Measurements from ENCODE around the gene ELP4.

The ELP4 gene

GRCh38 chr11:31792036-31792435, 282.5 kb downstream of the ELP4 start:
- no peaks in the 10 kb centered on the region for H3K4me1 ChIP-seq (ENCODE audit: control insufficient read depth, insufficient read depth, low read length)
- CTCF ChIA-PET = interaction anchor here (1.2 kb wide), 1 partner anchor 151 kb away, joined by 4 read pairs; no protein-coding TSS in a partner anchor
- H3K36me3 ChIP-seq (ENCODE audit: control insufficient read depth in 2 of 2, insufficient read depth in 1 of 2, low read length in 2 of 2) = peaks cover 13 to 91% of the 10 kb centered on the region in 2 experiments
- TF ChIP-seq, protein P1, sequence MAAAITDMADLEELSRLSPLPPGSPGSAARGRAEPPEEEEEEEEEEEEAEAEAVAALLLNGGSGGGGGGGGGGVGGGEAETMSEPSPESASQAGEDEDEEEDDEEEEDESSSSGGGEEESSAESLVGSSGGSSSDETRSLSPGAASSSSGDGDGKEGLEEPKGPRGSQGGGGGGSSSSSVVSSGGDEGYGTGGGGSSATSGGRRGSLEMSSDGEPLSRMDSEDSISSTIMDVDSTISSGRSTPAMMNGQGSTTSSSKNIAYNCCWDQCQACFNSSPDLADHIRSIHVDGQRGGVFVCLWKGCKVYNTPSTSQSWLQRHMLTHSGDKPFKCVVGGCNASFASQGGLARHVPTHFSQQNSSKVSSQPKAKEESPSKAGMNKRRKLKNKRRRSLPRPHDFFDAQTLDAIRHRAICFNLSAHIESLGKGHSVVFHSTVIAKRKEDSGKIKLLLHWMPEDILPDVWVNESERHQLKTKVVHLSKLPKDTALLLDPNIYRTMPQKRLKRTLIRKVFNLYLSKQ (tag by site-specific recombination; IDR thresholded peaks at IDR 0.05; ENCODE audit: borderline replicate concordance) = no peak
- TF ChIP-seq ZBTB7A (tag by site-specific recombination; IDR thresholded peaks at IDR 0.05; ENCODE audit: low read depth) = no peak
- TF ChIP-seq ZNF518A (tag by site-specific recombination; conservative IDR thresholded peaks at IDR 0.05; ENCODE audit: low read depth) = no peak
- TF ChIP-seq ZBTB11 (tag by site-specific recombination; conservative IDR thresholded peaks at IDR 0.05; ENCODE audit: low read depth) = no peak
- no peak overlapping the region for H3K27ac ChIP-seq (ENCODE audit: extremely low read depth, low read depth, low read length)
- no peaks in the 10 kb centered on the region for H3K9me3 ChIP-seq (ENCODE audit: control insufficient read depth, insufficient read depth, low read depth, low read length)
- no peak overlapping the region for H3K4me3 ChIP-seq (ENCODE audit: low read depth, low read length)
- POLR2A ChIA-PET = no interaction called here

DNA sequence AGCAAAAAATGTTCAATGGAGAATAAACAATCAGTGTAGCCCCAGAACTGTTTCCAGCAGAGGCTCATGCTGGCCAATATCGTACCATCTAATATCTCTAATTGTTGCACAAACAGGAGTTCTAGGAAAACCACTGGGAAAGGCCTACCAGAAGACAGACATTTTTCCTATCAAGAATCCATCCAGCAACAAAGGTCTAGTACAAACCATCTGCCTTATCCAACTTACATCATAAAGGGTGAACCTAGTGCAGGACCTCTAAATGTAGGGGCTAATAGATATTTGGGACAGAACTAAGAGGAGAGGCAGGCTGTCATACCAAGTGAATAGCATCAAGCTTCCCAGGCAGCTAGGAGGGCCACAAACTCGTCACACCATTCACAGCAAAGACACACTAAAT, 282.9 kb downstream of the ELP4 start:
- Histone ChIP-seq H3K9me3 (ENCODE audit: control insufficient read depth, insufficient read depth, low read depth, low read length) (no peaks in the 10 kb centered on the region), H3K4me3 (ENCODE audit: low read depth, low read length) (no peak overlapping the region), H3K36me3 (ENCODE audit: control insufficient read depth in 2 of 2, insufficient read depth in 1 of 2, low read length in 2 of 2) (peaks cover 13 to 87% of the 10 kb centered on the region in 2 experiments), H3K4me1 (ENCODE audit: control insufficient read depth, insufficient read depth, low read length) (no peaks in the 10 kb centered on the region), H3K27ac (ENCODE audit: extremely low read depth, low read depth, low read length) (no peak overlapping the region)
- TF ChIP-seq ZNF311 (tag by site-specific recombination; IDR thresholded peaks at IDR 0.05; ENCODE audit: borderline replicate concordance) (no peak), BCL11A (tag by site-specific recombination; IDR thresholded peaks at IDR 0.05; ENCODE audit: low read depth) (no peak), ZNF292 (tag by site-specific recombination; IDR thresholded peaks at IDR 0.05; ENCODE audit: borderline replicate concordance, low read depth) (no peak)
- POLR2A ChIA-PET = no interaction called here
- CTCF ChIA-PET = interaction anchor here (1.2 kb wide), 1 partner anchor 151 kb away, joined by 4 read pairs; no protein-coding TSS in a partner anchor

- no peak for TF ChIP-seq ZNF324 (tag by site-specific recombination; IDR thresholded peaks at IDR 0.05)
- TF ChIP-seq, protein P2, sequence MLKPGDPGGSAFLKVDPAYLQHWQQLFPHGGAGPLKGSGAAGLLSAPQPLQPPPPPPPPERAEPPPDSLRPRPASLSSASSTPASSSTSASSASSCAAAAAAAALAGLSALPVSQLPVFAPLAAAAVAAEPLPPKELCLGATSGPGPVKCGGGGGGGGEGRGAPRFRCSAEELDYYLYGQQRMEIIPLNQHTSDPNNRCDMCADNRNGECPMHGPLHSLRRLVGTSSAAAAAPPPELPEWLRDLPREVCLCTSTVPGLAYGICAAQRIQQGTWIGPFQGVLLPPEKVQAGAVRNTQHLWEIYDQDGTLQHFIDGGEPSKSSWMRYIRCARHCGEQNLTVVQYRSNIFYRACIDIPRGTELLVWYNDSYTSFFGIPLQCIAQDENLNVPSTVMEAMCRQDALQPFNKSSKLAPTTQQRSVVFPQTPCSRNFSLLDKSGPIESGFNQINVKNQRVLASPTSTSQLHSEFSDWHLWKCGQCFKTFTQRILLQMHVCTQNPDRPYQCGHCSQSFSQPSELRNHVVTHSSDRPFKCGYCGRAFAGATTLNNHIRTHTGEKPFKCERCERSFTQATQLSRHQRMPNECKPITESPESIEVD (tag by site-specific recombination; IDR thresholded peaks at IDR 0.05) = no peak
- Histone ChIP-seq H3K36me3 (ENCODE audit: control insufficient read depth in 2 of 2, insufficient read depth in 1 of 2, low read length in 2 of 2) (peaks cover 13 to 86% of the 10 kb centered on the region in 2 experiments), H3K27ac (ENCODE audit: extremely low read depth, low read depth, low read length) (no peak overlapping the region), H3K4me1 (ENCODE audit: control insufficient read depth, insufficient read depth, low read length) (no peaks in the 10 kb centered on the region), H3K9me3 (ENCODE audit: control insufficient read depth, insufficient read depth, low read depth, low read length) (no peaks in the 10 kb centered on the region), H3K4me3 (ENCODE audit: low read depth, low read length) (no peak overlapping the region)
- CTCF ChIA-PET = no interaction called here
- POLR2A ChIA-PET = no interaction called here
Observed at GRCh38 chr11:31793264-31793663, 283.7 kb downstream of the ELP4 start.

Data from HEK293 (cell line).